ENCODE results near the gene APOA1. TPM values are rescaled to one million over a fixed set of nuclear protein-coding genes. Genes with fewer than 3 reads are reported as not detected.

The APOA1 gene
- total and polyA plus RNA-seq, 2 of the 4 experiments (the other 2 are of a cell fraction) = 0.18 to 0.89 TPM

DNA sequence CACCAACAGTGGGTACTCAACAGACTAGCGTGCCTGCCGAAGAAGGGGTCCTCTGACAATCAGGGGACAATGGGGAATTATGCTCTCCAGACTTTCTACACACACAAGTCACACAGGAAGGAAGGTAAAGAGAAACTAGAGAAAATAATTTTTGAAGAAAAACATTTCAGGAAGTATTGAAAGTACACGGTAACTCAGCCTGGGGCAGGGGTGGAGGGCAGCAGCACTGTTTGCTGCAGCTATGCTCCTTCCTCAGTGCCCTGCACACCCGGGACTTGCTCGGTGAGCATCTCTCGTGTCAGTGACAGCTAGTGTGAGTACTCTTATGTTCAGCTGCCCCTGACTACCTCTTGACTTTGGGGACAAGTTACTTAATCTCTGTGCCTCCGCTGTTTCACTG is 18.0 kb upstream of the APOA1 start:
- POLR2A ChIA-PET (ENCODE audit: unreplicated experiment) = no interaction called here
- no peak overlapping the region for H3K14ac ChIP-seq (replicated peaks; ENCODE audit: low read depth, low read length)
- 89% methylated on average over 3 of the region's 7 CpGs; no CpG with 5 or more reads in 1 of the 2 experiments for WGBS, 2 experiments (ENCODE audit: extremely low coverage in 2 of 2, insufficient read length in 1 of 2)
- H2AFZ ChIP-seq (replicated peaks; ENCODE audit: low read length, poor library complexity) = no peak overlapping the region
- DNase-seq (no peak), ATAC-seq (ENCODE audit: low read depth) (no peak)
- H3K4ac ChIP-seq (ENCODE audit: low read depth, low read length) = no peak overlapping the region
- no peak overlapping the region for H3K27ac ChIP-seq (ENCODE audit: insufficient read depth, low read length)
- no peak overlapping the region for H3K23ac ChIP-seq (ENCODE audit: low read depth, low read length)
- H2BK120ac ChIP-seq (ENCODE audit: low read depth, low read length) = no peak overlapping the region
- no peaks in the 10 kb centered on the region for H3K27me3 ChIP-seq (ENCODE audit: control insufficient read depth, insufficient read depth, low read length)
- H2AK9ac ChIP-seq (replicated peaks; ENCODE audit: low read depth, low read length, poor library complexity) = no peak overlapping the region
- no peak overlapping the region for H2BK5ac ChIP-seq (ENCODE audit: low read depth, low read length, poor library complexity, severe bottlenecking)
- H3K4me1 ChIP-seq (ENCODE audit: control insufficient read depth, insufficient read depth, low read length) = peaks cover 23% of the 10 kb centered on the region
- BruUV-seq (replicated peaks) = no TSS peak
- H3K9ac ChIP-seq (ENCODE audit: low read depth, low read length) = no peak overlapping the region
- no peak overlapping the region for H4K91ac ChIP-seq (ENCODE audit: insufficient read depth, low read depth, low read length)
- H4K20me1 ChIP-seq (ENCODE audit: insufficient read depth, low read length) = peaks cover 17% of the 10 kb centered on the region
- H3K18ac ChIP-seq (ENCODE audit: low read depth, low read length) = no peak overlapping the region
- H2BK20ac ChIP-seq (ENCODE audit: low read depth, low read length) = no peak overlapping the region
- TF ChIP-seq RFX5 (IDR thresholded peaks at IDR 0.05; ENCODE audit: low read depth, low read length) = no peak
- TF ChIP-seq MXI1 (IDR thresholded peaks at IDR 0.05; ENCODE audit: borderline replicate concordance, low read depth, low read length) = no peak
- TF ChIP-seq MAFK (IDR thresholded peaks at IDR 0.05; ENCODE audit: low read depth, low read length) = no peak
- TF ChIP-seq SMC3 (IDR thresholded peaks at IDR 0.05; ENCODE audit: low read depth, low read length) = no peak
- no peak for TF ChIP-seq POLR2A (IDR thresholded peaks at IDR 0.05; ENCODE audit: low read depth, low read length)
- no peak for TF ChIP-seq NFE2L2 (IDR thresholded peaks at IDR 0.05; ENCODE audit: low read depth, low read length)
- H3K36me3 ChIP-seq (ENCODE audit: control insufficient read depth, insufficient read depth, low read length) = peaks cover 20% of the 10 kb centered on the region
- no peak overlapping the region for H4K5ac ChIP-seq (ENCODE audit: low read depth, low read length)
- no peak overlapping the region for H4K8ac ChIP-seq (ENCODE audit: low read depth in 2 of 2, low read length in 2 of 2)
- CTCF ChIA-PET = no interaction called here
- H2BK15ac ChIP-seq (ENCODE audit: low read depth, low read length) = no peak overlapping the region
- intact Hi-C loops (cut with micrococcal nuclease) (loop anchor here (10.0 kb wide), 1 partner anchor 369 kb away; no protein-coding TSS in a partner anchor), in situ Hi-C loops (cut with MboI; ENCODE audit: low sequenced_read_pairs) (no loop called here), dilution Hi-C loops (cut with HindIII; ENCODE audit: low sequenced_read_pairs, unreplicated experiment) (no loop called here)
- no peak overlapping the region for H2AK5ac ChIP-seq (ENCODE audit: low read depth, low read length)
- H3K4me2 ChIP-seq (ENCODE audit: low read depth, low read length) = no peak overlapping the region
- H3K9me3 ChIP-seq (ENCODE audit: control insufficient read depth, insufficient read depth, low read length) = no peaks in the 10 kb centered on the region
- H3K9me1 ChIP-seq (ENCODE audit: insufficient read depth, low read length) = peaks cover 28% of the 10 kb centered on the region
- H3K56ac ChIP-seq (ENCODE audit: extremely low read depth, insufficient read depth, low read length) = no peak overlapping the region
- peaks cover 6 to 26% of the 10 kb centered on the region in 2 experiments; a peak in 3 of 4 replicates for H3K79me1 ChIP-seq (ENCODE audit: low read depth in 1 of 2, low read length in 2 of 2)
- no peak overlapping the region for H3K4me3 ChIP-seq (ENCODE audit: insufficient read depth, low read depth, low read length)

Data from IMR-90 (cell line).